Activated T-cell treated with anti-CD3 and anti-CD28 coated beads, Interleukin-2, amount 50 U/mL, for 4 hours (primary cell): ENCODE results near the gene TAGLN. TPM values are rescaled to one million over a fixed set of nuclear protein-coding genes. Genes with fewer than 3 reads are reported as not detected.

Experiments used
- ATAC-seq, 2 donors: fragments of 200-7000 bp; cut with Tn5 transposase; one replicate each; pipeline ENCODE4 v1.10.0; 2021
- DNase-seq: peaks from one replicate; pipeline ENCODE4 v3.0.0-alpha.2; 2020
- H3K27me3 Mint-ChIP-seq: one replicate; pipeline ENCODE4 v1.8.0; 2021; ENCODE audit warnings: low read depth, mixed read lengths
- H3K36me3 Mint-ChIP-seq: one replicate; pipeline ENCODE4 v1.8.0; 2022; ENCODE audit warnings: mixed read lengths; ENCODE audit not compliant: insufficient read depth
- H3K4me1 Mint-ChIP-seq: one replicate; pipeline ENCODE4 v1.8.0; 2021; ENCODE audit warnings: low read depth, mixed read lengths
- H3K4me3 Mint-ChIP-seq: one replicate; pipeline ENCODE4 v1.8.0; 2021; ENCODE audit warnings: mild to moderate bottlenecking, moderate library complexity, mixed read lengths
- H3K9me3 Mint-ChIP-seq: one replicate; pipeline ENCODE4 v1.8.0; 2021; ENCODE audit warnings: mixed read lengths
- total RNA-seq, 3 donors: library from RNA; stranded (reverse); gene quantifications; one replicate each; pipeline ENCODE4 v1.2.1, GENCODE V29; 2021

Gene TAGLN
- total RNA-seq, 3 donors from 2014 or later, result 2.5 to 3.9 (median 3.2) TPM

DNA sequence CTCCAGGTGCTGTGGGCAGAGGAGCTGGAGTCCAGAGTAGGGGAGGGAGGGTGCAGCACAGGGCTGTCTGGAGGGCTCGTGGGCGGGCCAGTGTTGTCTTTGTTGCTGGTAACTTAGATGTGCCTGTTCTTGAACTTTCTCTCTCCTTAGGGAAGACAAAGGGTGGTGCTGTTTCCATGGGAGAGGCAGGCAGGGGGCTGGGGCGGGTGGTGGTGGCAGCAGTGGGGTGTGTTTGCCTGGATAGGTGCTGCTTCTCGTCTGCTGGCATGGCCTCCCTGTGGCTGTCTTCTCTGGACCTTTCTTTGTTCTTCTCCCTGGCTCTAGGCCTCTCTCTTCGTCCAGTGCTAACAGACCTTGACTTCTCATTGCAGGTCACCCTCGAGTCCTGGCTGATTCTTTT, 12.2 kb upstream of the TAGLN start:
- no peak overlapping the region for H3K4me3 Mint-ChIP-seq
- no peak for DNase-seq
- H3K9me3 Mint-ChIP-seq, result no peaks in the 10 kb centered on the region
- peaks cover 4% of the 10 kb centered on the region for H3K36me3 Mint-ChIP-seq
- no peak for ATAC-seq
- H3K27me3 Mint-ChIP-seq, result no peaks in the 10 kb centered on the region
- peaks cover 4% of the 10 kb centered on the region for H3K4me1 Mint-ChIP-seq

DNA sequence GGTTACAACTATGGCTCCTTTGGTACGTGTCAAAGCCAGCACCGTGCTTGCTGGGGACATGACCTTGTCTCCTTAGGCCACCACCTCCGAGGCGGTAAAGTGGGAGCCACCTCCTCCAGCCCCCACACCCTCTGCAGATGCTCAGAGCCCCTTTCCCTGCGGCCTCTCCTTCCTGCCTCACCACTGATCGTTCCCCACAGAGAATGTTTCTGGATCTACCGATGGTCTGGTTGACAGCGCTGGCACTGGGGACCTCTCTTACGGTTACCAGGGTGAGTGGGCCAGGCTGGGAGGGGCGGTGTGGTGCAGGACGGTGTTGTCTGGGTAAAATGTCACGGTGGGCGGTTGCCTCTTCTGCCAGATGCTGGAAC, 11.8 kb upstream of the TAGLN start:
- Mint-ChIP-seq H3K27me3 (no peaks in the 10 kb centered on the region), H3K4me3 (no peak overlapping the region), H3K4me1 (peaks cover 4% of the 10 kb centered on the region), H3K9me3 (no peaks in the 10 kb centered on the region), H3K36me3 (peaks cover 7% of the 10 kb centered on the region)
- no peak for DNase-seq
- ATAC-seq, result no peak

- H3K9me3 Mint-ChIP-seq, result no peaks in the 10 kb centered on the region
- DNase-seq (no peak), ATAC-seq (no peak)
- H3K27me3 Mint-ChIP-seq, result no peaks in the 10 kb centered on the region
- peaks cover 7% of the 10 kb centered on the region for H3K36me3 Mint-ChIP-seq
- peaks cover 4% of the 10 kb centered on the region for H3K4me1 Mint-ChIP-seq
- no peak overlapping the region for H3K4me3 Mint-ChIP-seq
These were observed 11.2 kb upstream of the TAGLN start for GRCh38 chr11:117187799-117188481.

DNA sequence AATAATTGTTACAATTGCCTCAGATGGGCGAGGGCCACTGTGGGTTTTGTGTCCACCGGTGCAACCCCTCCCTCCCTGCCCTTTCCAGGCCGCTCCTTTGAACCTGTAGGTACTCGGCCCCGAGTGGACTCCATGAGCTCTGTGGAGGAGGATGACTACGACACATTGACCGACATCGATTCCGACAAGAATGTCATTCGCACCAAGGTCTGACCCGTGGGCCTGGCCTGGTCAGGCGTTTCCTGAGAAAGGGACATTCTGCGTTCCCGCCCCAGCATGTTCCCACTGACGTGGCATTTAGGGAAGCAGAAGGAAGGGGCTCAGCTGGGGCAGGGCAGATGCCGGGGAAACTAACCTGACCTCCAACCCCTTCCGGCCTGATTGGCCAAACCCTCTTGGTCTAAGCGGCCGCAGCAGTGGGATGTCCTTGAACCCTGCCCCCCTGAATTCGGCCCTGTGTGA, 10.5 kb upstream of the TAGLN start:
- Mint-ChIP-seq H3K4me1 (peaks cover 4% of the 10 kb centered on the region), H3K9me3 (no peaks in the 10 kb centered on the region), H3K27me3 (no peaks in the 10 kb centered on the region), H3K4me3 (no peak overlapping the region), H3K36me3 (peaks cover 7% of the 10 kb centered on the region)
- DNase-seq, result no peak
- ATAC-seq, result no peak

- Mint-ChIP-seq H3K9me3 (no peaks in the 10 kb centered on the region), H3K4me1 (peaks cover 4% of the 10 kb centered on the region), H3K27me3 (no peaks in the 10 kb centered on the region), H3K36me3 (peaks cover 7% of the 10 kb centered on the region), H3K4me3 (no peak overlapping the region)
- ATAC-seq, result no peak
- no peak for DNase-seq
These were observed 9.8 kb upstream of the TAGLN start for GRCh38 chr11:117189191-117189940.

- no peaks in the 10 kb centered on the region for H3K9me3 Mint-ChIP-seq
These were observed 9.1 kb upstream of the TAGLN start for GRCh38 chr11:117189941-117190544.

DNA sequence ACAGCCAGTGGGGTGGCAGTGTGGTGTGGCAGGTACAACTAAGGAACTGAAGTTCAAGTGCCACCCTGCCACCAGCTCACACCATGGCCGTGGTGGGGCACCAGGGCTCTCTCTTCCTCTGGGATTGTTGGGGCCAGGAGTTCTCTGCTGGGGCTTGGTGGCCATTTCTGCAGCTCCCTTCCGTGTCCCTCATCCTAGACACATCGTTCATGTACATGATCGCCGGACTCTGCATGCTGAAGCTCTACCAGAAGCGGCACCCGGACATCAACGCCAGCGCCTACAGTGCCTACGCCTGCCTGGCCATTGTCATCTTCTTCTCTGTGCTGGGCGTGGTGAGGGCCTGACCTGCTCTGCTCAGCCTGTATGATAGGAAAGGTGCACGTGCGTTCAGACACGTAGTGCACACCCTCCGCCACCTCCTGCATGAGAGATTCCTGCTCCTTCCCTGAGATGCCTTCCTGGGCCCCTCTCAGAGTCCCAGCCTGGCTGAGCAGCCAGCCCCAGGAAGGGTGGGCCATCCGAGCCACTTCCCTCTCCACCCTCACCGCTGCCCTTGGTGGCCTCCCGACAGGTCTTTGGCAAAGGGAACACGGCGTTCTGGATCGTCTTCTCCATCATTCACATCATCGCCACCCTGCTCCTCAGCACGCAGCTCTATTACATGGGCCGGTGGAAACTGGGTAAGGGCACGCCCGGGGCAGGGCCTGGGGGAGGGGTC, 7.3 kb upstream of the TAGLN start:
- DNase-seq (no peak), ATAC-seq (no peak)
- peaks cover 4% of the 10 kb centered on the region for H3K4me1 Mint-ChIP-seq
- no peak overlapping the region for H3K4me3 Mint-ChIP-seq
- peaks cover 11% of the 10 kb centered on the region for H3K36me3 Mint-ChIP-seq
- H3K9me3 Mint-ChIP-seq, result no peaks in the 10 kb centered on the region
- H3K27me3 Mint-ChIP-seq, result no peaks in the 10 kb centered on the region

More at GRCh38 chr11:117189941-117190544, 9.1 kb upstream of the TAGLN start:
- Mint-ChIP-seq H3K4me1 (peaks cover 4% of the 10 kb centered on the region), H3K27me3 (no peaks in the 10 kb centered on the region), H3K4me3 (no peak overlapping the region), H3K36me3 (peaks cover 8% of the 10 kb centered on the region)
- ATAC-seq, result no peak
- DNase-seq, result no peak

- H3K4me1 Mint-ChIP-seq, result peaks cover 2% of the 10 kb centered on the region
- peaks cover 7% of the 10 kb centered on the region for H3K36me3 Mint-ChIP-seq
- no peaks in the 10 kb centered on the region for H3K9me3 Mint-ChIP-seq
- no peak for ATAC-seq
- DNase-seq, result no peak
- no peak overlapping the region for H3K4me3 Mint-ChIP-seq
- no peaks in the 10 kb centered on the region for H3K27me3 Mint-ChIP-seq
These were observed 6.7 kb upstream of the TAGLN start for GRCh38 chr11:117192401-117192875.

- no peak for DNase-seq
- Mint-ChIP-seq H3K4me3 (no peak overlapping the region), H3K9me3 (no peaks in the 10 kb centered on the region), H3K4me1 (peaks cover 2% of the 10 kb centered on the region), H3K27me3 (no peaks in the 10 kb centered on the region), H3K36me3 (peaks cover 7% of the 10 kb centered on the region)
- no peak for ATAC-seq
These were observed 5.8 kb upstream of the TAGLN start for GRCh38 chr11:117193130-117194020.

DNA sequence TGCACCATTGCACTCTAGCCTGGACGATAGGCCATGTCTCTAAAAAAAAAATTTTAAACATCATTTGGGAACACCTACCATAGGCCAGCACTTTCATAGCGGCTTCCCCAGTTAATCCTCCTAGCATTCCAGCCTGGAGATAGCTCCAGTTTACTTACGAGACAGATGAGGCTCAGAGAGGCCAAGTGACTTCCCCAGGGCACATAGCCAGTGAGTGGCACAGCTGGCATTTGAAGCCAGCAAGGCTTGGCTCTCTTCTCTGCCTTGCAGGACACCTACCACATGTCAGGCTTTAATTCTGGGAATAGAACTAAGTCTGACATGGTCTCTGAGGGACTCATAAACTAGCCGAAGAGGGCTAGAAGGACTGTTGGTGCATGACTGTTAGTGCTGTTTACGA, 4.9 kb upstream of the TAGLN start:
- Mint-ChIP-seq H3K9me3 (no peaks in the 10 kb centered on the region), H3K36me3 (peaks cover 7% of the 10 kb centered on the region), H3K27me3 (no peaks in the 10 kb centered on the region), H3K4me3 (no peak overlapping the region), H3K4me1 (peaks cover 2% of the 10 kb centered on the region)
- DNase-seq (no peak), ATAC-seq (no peak)

DNA sequence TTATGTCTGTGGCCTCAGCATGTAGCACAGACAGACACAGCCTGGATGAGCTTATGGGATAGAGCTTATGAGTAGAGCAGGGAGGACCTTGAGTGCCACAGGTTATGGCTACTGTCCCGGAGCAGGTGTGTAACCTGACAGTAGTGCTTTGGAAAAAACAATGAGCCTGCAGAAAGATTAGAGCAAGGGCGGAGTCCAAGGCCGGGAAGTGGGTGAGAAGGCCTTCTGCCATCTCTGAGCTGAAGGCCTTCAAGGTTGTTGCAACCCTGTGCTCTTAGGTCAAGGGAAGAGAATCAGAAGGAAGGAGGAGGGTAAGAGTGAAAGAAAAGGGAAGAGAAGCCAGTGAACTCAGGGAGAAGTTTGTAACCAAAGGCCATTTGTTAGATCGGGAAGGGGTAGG, 3.9 kb upstream of the TAGLN start:
- no peak for ATAC-seq
- Mint-ChIP-seq H3K27me3 (no peaks in the 10 kb centered on the region), H3K4me1 (peaks cover 2% of the 10 kb centered on the region), H3K9me3 (no peaks in the 10 kb centered on the region), H3K36me3 (peaks cover 7% of the 10 kb centered on the region), H3K4me3 (no peak overlapping the region)
- DNase-seq, result no peak

GRCh38 chr11:117195761-117196160, 3.4 kb upstream of the TAGLN start:
- H3K9me3 Mint-ChIP-seq, result no peaks in the 10 kb centered on the region
- no peak overlapping the region for H3K4me3 Mint-ChIP-seq
- ATAC-seq, result no peak
- H3K4me1 Mint-ChIP-seq, result peaks cover 2% of the 10 kb centered on the region
- H3K36me3 Mint-ChIP-seq, result peaks cover 7% of the 10 kb centered on the region
- no peak for DNase-seq
- no peaks in the 10 kb centered on the region for H3K27me3 Mint-ChIP-seq

DNA sequence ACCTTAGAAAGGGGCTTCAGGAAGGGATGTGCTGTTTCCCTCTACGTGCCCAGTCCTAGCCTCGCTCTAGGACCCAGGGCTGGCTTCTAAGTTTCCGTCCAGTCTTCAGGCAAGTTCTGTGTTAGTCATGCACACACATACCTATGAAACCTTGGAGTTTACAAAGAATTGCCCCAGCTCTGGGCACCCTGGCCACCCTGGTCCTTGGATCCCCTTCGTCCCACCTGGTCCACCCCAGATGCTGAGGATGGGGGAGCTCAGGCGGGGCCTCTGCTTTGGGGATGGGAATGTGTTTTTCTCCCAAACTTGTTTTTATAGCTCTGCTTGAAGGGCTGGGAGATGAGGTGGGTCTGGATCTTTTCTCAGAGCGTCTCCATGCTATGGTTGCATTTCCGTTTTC, 2.2 kb upstream of the TAGLN start:
- Mint-ChIP-seq H3K36me3 (peaks cover 7% of the 10 kb centered on the region), H3K4me1 (peaks cover 2% of the 10 kb centered on the region)
- no peak for ATAC-seq

More for the DNA sequence above, 2.2 kb upstream of the TAGLN start:
- H3K27me3 Mint-ChIP-seq, result no peaks in the 10 kb centered on the region
- no peaks in the 10 kb centered on the region for H3K9me3 Mint-ChIP-seq
- no peak for DNase-seq
- H3K4me3 Mint-ChIP-seq, result no peak overlapping the region
